Fibroblast of skin of left biceps (primary cell): ENCODE results near the gene IGFBP6.
"Not testable (repeated sequence)": the region's sequence is repeated elsewhere in the genome, so short reads cannot be mapped to it uniquely, and the experiment has no call there.

Experiments used
- DNase-seq, 2 experiments: peaks; one replicate each; pipeline ENCODE4 v3.0.0-alpha.2; 2013; ENCODE audit warnings: low read depth in 2 of 2

The IGFBP6 gene

GRCh38 chr12:53070877-53071492, 26.5 kb upstream of the IGFBP6 start:
- DNase-seq: no peak

- no peak for DNase-seq
Measured at GRCh38 chr12:53071591-53072551, 25.6 kb upstream of the IGFBP6 start.

- DNase-seq: no peak
Measured at GRCh38 chr12:53073881-53074280, 23.6 kb upstream of the IGFBP6 start.

DNA sequence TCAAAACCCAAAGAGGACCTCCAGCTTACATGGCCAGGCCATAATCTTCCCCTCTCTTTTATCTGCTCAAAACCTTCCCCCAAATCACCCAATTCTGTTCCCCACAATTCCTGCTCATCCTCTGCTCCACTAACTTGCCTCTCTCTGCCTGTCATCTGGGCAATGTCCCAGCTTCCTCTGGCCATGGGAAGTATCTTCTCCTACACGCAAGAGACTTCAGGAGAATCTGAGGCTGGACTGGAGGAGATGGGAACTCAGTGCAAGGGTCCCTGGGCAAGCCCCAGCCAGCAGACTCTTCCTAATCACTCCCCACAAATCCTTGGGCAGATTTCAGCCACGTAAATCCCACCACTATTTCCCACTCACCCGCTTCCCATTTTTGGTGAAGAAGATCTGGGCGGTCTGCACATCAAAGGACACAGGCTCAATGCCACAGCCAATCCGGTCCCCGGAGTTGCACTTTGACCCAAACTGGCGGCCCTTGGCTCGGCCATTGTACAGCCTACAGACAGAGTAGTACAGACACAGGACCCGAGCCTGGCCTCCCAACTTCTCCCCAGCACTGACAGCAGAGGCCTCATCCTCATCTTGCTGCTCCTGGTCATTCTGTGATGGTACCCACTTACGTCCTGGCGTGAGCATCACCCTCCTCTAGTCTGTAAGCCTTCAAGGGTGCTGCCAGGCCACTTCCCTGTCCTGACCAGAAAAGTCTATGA, 23.0 kb upstream of the IGFBP6 start:
- no peak for DNase-seq

- DNase-seq: no peak
Measured at GRCh38 chr12:53074999-53075370, 22.5 kb upstream of the IGFBP6 start.

GRCh38 chr12:53076461-53076860, 21.0 kb upstream of the IGFBP6 start:
- no peak for DNase-seq

GRCh38 chr12:53077030-53077429, 20.4 kb upstream of the IGFBP6 start:
- no peak for DNase-seq

GRCh38 chr12:53078425-53079225, 18.8 kb upstream of the IGFBP6 start:
- DNase-seq: no peak

- DNase-seq: peak; percentile 91 to 92
Measured at GRCh38 chr12:53079226-53080117, 18.0 kb upstream of the IGFBP6 start, which contains the start of gene SPRYD3. TSS of gene SPRYD3 (minus strand) at chr12:53079390. CDS start at chr12:53079333, 57 bp downstream.

DNA sequence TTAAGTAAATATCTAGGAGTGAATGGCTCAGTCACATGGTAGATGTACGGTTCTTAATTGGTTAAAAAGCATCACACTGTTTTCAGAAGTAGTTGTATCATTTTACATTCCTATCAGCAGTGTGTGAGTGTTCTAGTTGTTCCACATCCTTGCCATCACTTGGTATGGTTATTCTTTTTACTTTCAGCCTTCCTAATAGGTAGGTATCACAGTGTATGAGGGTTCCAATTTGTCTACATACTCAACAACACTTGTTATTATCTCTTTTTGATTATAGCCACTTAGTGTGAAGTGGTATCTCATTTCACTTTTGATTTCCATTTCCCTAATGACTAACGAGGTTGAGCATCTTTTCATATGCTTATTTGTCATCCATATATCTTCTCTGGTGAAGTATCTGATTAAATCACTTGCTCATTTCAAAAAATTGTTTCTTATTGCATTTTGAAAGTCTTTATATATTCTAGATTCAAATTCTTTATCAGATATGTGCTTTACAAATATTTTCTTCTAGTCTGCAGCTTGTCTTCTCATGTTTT, 14.8 kb upstream of the IGFBP6 start:
- no peak for DNase-seq

- no peak for DNase-seq
Measured at GRCh38 chr12:53086361-53086760, 11.1 kb upstream of the IGFBP6 start.

DNA sequence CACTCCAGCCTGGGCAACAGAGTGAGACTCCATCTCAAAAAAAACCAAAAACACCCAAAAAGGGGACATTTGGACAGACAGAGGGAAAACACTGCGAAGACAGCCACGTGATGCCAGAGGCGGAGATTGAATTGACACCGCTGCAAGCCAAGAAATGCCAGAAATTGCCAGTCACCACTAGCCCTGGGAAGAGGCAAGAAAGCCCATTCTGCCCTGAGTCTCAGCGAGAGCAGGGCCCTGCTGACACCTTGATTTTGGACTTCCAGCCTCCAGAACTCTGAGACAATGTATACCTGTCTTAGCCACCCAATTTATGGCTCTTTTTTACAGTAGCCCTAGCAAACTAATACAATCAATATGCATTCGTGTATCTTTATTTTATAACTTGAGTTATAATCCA, 7.4 kb upstream of the IGFBP6 start:
- no peak for DNase-seq

DNA sequence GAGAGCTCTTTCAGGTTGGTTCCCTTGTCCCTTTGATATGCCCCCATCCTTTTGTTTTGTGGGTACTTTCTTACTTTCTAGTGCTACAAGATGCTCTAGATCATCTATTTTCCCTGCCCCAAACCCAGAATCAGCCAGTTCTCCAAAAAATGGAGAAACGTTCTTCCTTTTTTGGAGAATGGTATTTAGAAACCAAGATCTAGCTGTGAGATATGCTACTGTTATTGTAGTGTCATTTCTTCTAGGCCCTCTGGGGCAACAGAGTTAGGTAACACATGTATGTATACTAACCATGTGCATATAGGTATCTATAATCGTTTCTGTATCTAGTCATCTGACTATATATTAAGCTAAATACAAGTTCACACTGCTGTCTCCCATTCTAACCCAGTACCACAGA, 6.9 kb upstream of the IGFBP6 start:
- no peak for DNase-seq

GRCh38 chr12:53091756-53092155, 5.7 kb upstream of the IGFBP6 start:
- DNase-seq: no peak

- DNase-seq: no peak
Measured at GRCh38 chr12:53093777-53094393, 3.6 kb upstream of the IGFBP6 start.

DNA sequence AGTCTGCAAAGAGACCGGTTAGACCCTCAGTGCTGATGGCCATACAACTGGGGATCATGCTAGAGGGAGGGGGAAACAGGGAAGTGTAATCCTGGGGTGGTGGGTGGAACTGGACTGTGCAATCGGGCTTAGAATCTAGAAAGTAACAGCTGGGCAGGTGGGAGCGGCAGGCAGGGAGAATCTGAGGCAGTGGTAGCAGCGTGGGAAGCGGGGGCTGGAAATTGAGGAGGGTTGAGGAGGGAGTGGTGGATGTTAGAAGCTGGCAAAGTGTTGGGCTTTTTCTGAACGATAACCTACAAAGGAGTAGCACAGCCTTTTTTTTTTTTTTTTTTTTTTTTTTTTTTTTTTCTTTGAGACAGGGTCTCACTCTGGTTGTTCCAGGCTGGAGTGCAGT, 3.1 kb upstream of the IGFBP6 start:
- no peak for DNase-seq

GRCh38 chr12:53094796-53095595, 2.5 kb upstream of the IGFBP6 start:
- not testable (repeated sequence) for DNase-seq

GRCh38 chr12:53095596-53095895, 1.9 kb upstream of the IGFBP6 start:
- not testable (repeated sequence) for DNase-seq

DNA sequence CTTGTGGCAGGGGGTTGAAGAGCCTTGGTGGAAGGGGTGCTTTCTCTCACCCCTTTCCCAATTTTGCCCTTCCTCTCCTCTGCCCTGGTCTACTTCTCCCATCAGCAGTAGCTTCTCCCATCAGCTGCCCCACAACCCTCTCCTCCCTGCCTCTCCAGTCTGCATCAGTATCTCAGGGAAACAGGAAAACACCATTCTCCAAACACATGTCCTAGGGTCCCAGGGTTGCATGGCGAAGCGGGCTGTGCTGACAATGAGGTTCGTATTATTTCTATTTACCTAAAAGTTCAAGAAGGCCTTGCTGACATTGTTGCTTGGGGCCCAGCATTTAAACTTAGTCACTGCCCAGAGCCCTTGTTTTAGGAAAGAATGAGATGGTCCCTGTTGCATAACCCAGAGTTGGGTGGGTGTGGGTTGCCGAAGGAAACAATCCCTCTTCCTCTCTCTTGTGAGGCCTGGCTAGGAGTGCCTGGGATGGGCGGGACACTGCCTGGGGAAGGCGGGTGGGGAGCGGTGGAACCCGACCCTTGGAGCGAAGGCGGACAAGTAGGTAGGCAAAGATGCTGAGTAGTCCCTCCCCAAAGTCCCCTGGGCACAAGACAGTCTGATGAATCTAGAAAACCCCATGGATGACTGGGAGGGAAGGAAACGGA, 1.3 kb upstream of the IGFBP6 start:
- DNase-seq: peak; percentile 65 to 68
